GM12878 (cell line): ENCODE results near the gene OR13J1. TPM values are rescaled to one million over a fixed set of nuclear protein-coding genes. Genes with fewer than 3 reads are reported as not detected.

Source experiments
- ATAC-seq: fragments of 200-7000 bp; cut with Tn5 transposase; 3 replicates; pipeline ENCODE4 v1.9.1; 2020; ENCODE audit warnings: mild to moderate bottlenecking, moderate library complexity
- BruUV-seq: library from RNA; stranded (reverse); fragments of 400-500 nt; replicated peaks from 2 replicates; lab custom pipeline; 2021; lab: Mats Ljungman, UMichigan
- CTCF ChIA-PET: fragments of 300-600 bp; sonication (Branson Sonifier 250); formaldehyde crosslinking; extraction: SDS; loops from one replicate; lab custom pipeline; 2021; ENCODE audit warnings: inconsistent platforms; lab: Yijun Ruan, JAX
- POLR2A ChIA-PET: fragments of 350-600 bp; formaldehyde crosslinking; extraction: SDS; loops from one replicate; lab custom pipeline; 2021; ENCODE audit warnings: inconsistent platforms; lab: Charles Lee
- RAD21 ChIA-PET: fragments of 300-600 bp; sonication (Branson Sonifier 250); formaldehyde crosslinking; loops from one replicate; lab custom pipeline; 2023; ENCODE audit warnings: antibody characterized with exemption; ENCODE audit not compliant: unreplicated experiment; lab: Charles Lee
- SMC1A ChIA-PET: fragments of 300-600 bp; sonication (Branson Sonifier 250); formaldehyde crosslinking; loops from one replicate; lab custom pipeline; 2023; ENCODE audit not compliant: unreplicated experiment, uncharacterized antibody; lab: Charles Lee
- DNase-seq: peaks from one replicate; pipeline ENCODE4 v3.0.0-alpha.2; 2011; ENCODE audit warnings: low read depth, low spot score
- FAIRE-seq: peaks from 3 replicates; lab custom pipeline; 2011; peaks lifted over from hg19 to GRCh38; lab: Jason Lieb, UNC
- H2AFZ ChIP-seq: 2 replicates; pipeline ENCODE4 v1.6.0; 2011; ENCODE audit warnings: low read depth, low read length, control low read depth; ENCODE audit not compliant: control insufficient read depth
- H3K27ac ChIP-seq: 2 replicates; pipeline ENCODE4 v1.5.1; 2011; ENCODE audit warnings: control low read depth; ENCODE audit not compliant: control insufficient read depth, insufficient read depth
- H3K27me3 ChIP-seq, 2 experiments: replicated peaks in 1 of 2; 2 replicates each; pipeline versions ENCODE4 v1.6.0 to v1.6.1; 2011; ENCODE audit warnings: low read length in 1 of 2; ENCODE audit not compliant: control insufficient read depth in 2 of 2, insufficient read depth in 2 of 2
- H3K36me3 ChIP-seq, 2 experiments: 2 replicates each; pipeline ENCODE4 v1.5.1; 2011; ENCODE audit warnings: low read length in 1 of 2; ENCODE audit not compliant: control insufficient read depth in 2 of 2, insufficient read depth in 2 of 2
- H3K4me1 ChIP-seq: 2 replicates; pipeline ENCODE4 v1.6.1; 2011; ENCODE audit warnings: mild to moderate bottlenecking, low read length, moderate library complexity, mixed read lengths; ENCODE audit not compliant: control insufficient read depth, insufficient read depth
- H3K4me2 ChIP-seq: 2 replicates; pipeline ENCODE4 v1.6.0; 2011; ENCODE audit warnings: control low read depth; ENCODE audit not compliant: control insufficient read depth, insufficient read depth
- H3K4me3 ChIP-seq: fragments of 200-600 bp; sonication (generic); 2 replicates; pipeline ENCODE4 v1.5.1; 2016
- H3K79me2 ChIP-seq: 2 replicates; pipeline ENCODE4 v1.6.0; 2011; ENCODE audit warnings: low read length; ENCODE audit not compliant: control insufficient read depth, insufficient read depth
- H3K9ac ChIP-seq: 2 replicates; pipeline ENCODE4 v1.8.0; 2011; ENCODE audit warnings: low read length, control low read depth, mixed read lengths; ENCODE audit not compliant: control insufficient read depth, insufficient read depth
- H3K9me3 ChIP-seq: replicated peaks from 3 replicates; pipeline ENCODE4 v1.5.1; 2011; ENCODE audit warnings: mild to moderate bottlenecking, low read length; ENCODE audit not compliant: control insufficient read depth, insufficient read depth
- H4K20me1 ChIP-seq: 2 replicates; pipeline ENCODE4 v1.6.0; 2011; ENCODE audit not compliant: control insufficient read depth, insufficient read depth
- ATF2 ChIP-seq: IDR thresholded peaks from 2 replicates; pipeline ENCODE4 v1.6.1; 2012; ENCODE audit warnings: low read length, inconsistent platforms
- BCL3 ChIP-seq: IDR thresholded peaks from 2 replicates; pipeline ENCODE4 v1.6.1; 2011; ENCODE audit warnings: borderline replicate concordance, low read depth, mild to moderate bottlenecking, moderate library complexity, low read length; ENCODE audit not compliant: insufficient read depth, poor library complexity, severe bottlenecking
- BHLHE40 ChIP-seq, 2 experiments: fragments of 450-650 bp in 1 of 2; IDR thresholded peaks; 2 replicates each; pipeline ENCODE4 v1.6.1; 2011 to 2017; ENCODE audit warnings: low read depth in 2 of 2, borderline replicate concordance in 1 of 2, improper control_type of control experiment in 1 of 2, low read length in 1 of 2, mild to moderate bottlenecking in 1 of 2
- IRF3 ChIP-seq: fragments of 450-650 bp; IDR thresholded peaks from 2 replicates; pipeline ENCODE4 v1.6.1; 2014; ENCODE audit warnings: mild to moderate bottlenecking
- MTA2 ChIP-seq: fragments of 450-650 bp; IDR thresholded peaks from 2 replicates; pipeline ENCODE4 v1.6.1; 2016; ENCODE audit warnings: low read depth, mild to moderate bottlenecking, moderate library complexity
- MXI1 ChIP-seq: fragments of 150-350 bp; IDR thresholded peaks from 2 replicates; pipeline ENCODE4 v1.6.1; 2011; ENCODE audit warnings: low read depth, mild to moderate bottlenecking, inconsistent platforms, low read length, improper control_type of control experiment
- NFXL1 ChIP-seq: fragments of 450-650 bp; IDR thresholded peaks from 2 replicates; pipeline ENCODE4 v1.6.1; 2017; ENCODE audit warnings: antibody characterized with exemption, mild to moderate bottlenecking, borderline replicate concordance
- SKIL ChIP-seq: fragments of 450-650 bp; IDR thresholded peaks from 2 replicates; pipeline ENCODE4 v1.6.1; 2017; ENCODE audit warnings: mild to moderate bottlenecking, low read depth, inconsistent platforms; ENCODE audit not compliant: poor library complexity, severe bottlenecking
- STAT1 ChIP-seq: fragments of 450-650 bp; conservative IDR thresholded peaks from 2 replicates; pipeline ENCODE4 v1.6.1; 2014; ENCODE audit warnings: antibody characterized with exemption, mild to moderate bottlenecking
- TARDBP ChIP-seq: IDR thresholded peaks from 2 replicates; pipeline ENCODE4 v1.6.1; 2016; ENCODE audit warnings: borderline replicate concordance
- WGBS: methylation state at CpG from one replicate; pipeline ENCODE4 v1.1.6; 2016; ENCODE audit warnings: low lambda C conversion rate; ENCODE audit not compliant: insufficient replicate concordance, insufficient coverage; ENCODE audit errors: missing lambda C conversion rate; 5-methylcytosine and 5-hydroxymethylcytosine counted together
- in situ Hi-C: fragments of 300-500 bp; cut with MboI; formaldehyde crosslinking; loops from 9 replicates; pipeline ENCODE4 v1.14.3; 2018; ENCODE audit warnings: mixed read lengths
- intact Hi-C: fragments of 100-400 bp; cut with micrococcal nuclease; formaldehyde crosslinking; loops from one replicate; pipeline ENCODE4 v1.14.2; 2022; ENCODE audit not compliant: unreplicated experiment
- polyA plus RNA-seq, 11 experiments: library from polyadenylated mRNA; depleted of rRNA in 4 of 11; unstranded in 6 of 11; stranded (reverse) in 5 of 11; fragments of >200 nt; fragmentation: Nextera tagmentation in 4 of 11; fragmentation: Illumina TruSeq in 1 of 11; extraction: Ambion mirVana in 4 of 11; extraction: Trizol in 1 of 11; gene quantifications; 1 replicate in 1 of 11; 2 replicates in 10 of 11; pipeline versions ENCODE4 v1.2.1 to v1.2.3, GENCODE V29; 2011 to 2016; ENCODE audit warnings: inconsistent platforms in 2 of 11, missing spikeins in 2 of 11, low read depth in 1 of 11
- total RNA-seq, 4 experiments: library from RNA; depleted of rRNA in 3 of 4; stranded (reverse); fragments of >200 nt in 3 of 4; fragmentation: Illumina TruSeq in 1 of 4; extraction: Trizol in 1 of 4; gene quantifications; 2 replicates each; pipeline versions ENCODE4 v1.2.1 to v1.2.3, GENCODE V29; 2013 to 2021

The OR13J1 gene
- total and polyA plus RNA-seq, 10 of the 15 experiments (the other 5 are each of a cell fraction or from before 2014, with no cell fraction given) = not detected

- no peak for TF ChIP-seq MTA2
Observed at GRCh38 chr9:35908504-35909125, 38.4 kb upstream of the OR13J1 start (continued).

GRCh38 chr9:35907711-35908503, 37.7 kb upstream of the OR13J1 start:
- Histone ChIP-seq H3K9ac (no peak overlapping the region), H3K27ac (no peak overlapping the region), H3K4me3 (no peak overlapping the region), H3K4me1 (no peaks in the 10 kb centered on the region), H3K79me2 (no peaks in the 10 kb centered on the region), H3K9me3 (no peaks in the 10 kb centered on the region), H3K36me3 (no peaks in the 10 kb centered on the region), H4K20me1 (no peaks in the 10 kb centered on the region), H2AFZ (no peak overlapping the region), H3K4me2 (no peak overlapping the region), H3K27me3 (peaks cover 0 to 1% of the 10 kb centered on the region in 2 experiments; a peak in 3 of 4 replicates)
- ChIA-PET CTCF (interaction anchor here (1.1 kb wide), 1 partner anchor 81 kb away, joined by 4 read pairs; no protein-coding TSS in a partner anchor), RAD21 (no interaction called here), SMC1A (no interaction called here), POLR2A (no interaction called here)
- in situ Hi-C loops (no loop called here), intact Hi-C loops (no loop called here)
- no peak for FAIRE-seq
- ATAC-seq = no peak
- 32% methylated on average over 13 of the region's 13 CpGs for WGBS
- DNase-seq = no peak
- no TSS peak for BruUV-seq
- TF ChIP-seq BHLHE40 (IDR thresholded peaks at IDR 0.05; ENCODE audit: borderline replicate concordance in 1 of 2, low read depth in 2 of 2, low read length in 1 of 2) (no peak), STAT1 (no peak), NFXL1 (no peak), SKIL (no peak), BCL3 (no peak), MXI1 (no peak), ATF2 (no peak), TARDBP (no peak), IRF3 (no peak)
